ENCODE results near the gene GNG13.
"Not testable (repeated sequence)": the region's sequence is repeated elsewhere in the genome, so short reads cannot be mapped to it uniquely, and the experiment has no call there.

- TF ChIP-seq, protein P1, sequence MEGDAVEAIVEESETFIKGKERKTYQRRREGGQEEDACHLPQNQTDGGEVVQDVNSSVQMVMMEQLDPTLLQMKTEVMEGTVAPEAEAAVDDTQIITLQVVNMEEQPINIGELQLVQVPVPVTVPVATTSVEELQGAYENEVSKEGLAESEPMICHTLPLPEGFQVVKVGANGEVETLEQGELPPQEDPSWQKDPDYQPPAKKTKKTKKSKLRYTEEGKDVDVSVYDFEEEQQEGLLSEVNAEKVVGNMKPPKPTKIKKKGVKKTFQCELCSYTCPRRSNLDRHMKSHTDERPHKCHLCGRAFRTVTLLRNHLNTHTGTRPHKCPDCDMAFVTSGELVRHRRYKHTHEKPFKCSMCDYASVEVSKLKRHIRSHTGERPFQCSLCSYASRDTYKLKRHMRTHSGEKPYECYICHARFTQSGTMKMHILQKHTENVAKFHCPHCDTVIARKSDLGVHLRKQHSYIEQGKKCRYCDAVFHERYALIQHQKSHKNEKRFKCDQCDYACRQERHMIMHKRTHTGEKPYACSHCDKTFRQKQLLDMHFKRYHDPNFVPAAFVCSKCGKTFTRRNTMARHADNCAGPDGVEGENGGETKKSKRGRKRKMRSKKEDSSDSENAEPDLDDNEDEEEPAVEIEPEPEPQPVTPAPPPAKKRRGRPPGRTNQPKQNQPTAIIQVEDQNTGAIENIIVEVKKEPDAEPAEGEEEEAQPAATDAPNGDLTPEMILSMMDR (IDR thresholded peaks at IDR 0.05): not testable (repeated sequence)
- not testable (repeated sequence) for TF ChIP-seq EP300, POLR2AphosphoS5, POLR2A (IDR thresholded peaks at IDR 0.05)
Observed at GRCh38 chr16:820044-820408, 19.5 kb upstream of the GNG13 start.

Data from gastroesophageal sphincter (tissue), 3 donors.